HepG2 (cell line): ENCODE results near the gene ANKS3. TPM values are rescaled to one million over a fixed set of nuclear protein-coding genes. Genes with fewer than 3 reads are reported as not detected.

ENCODE experiments used
- ATF4 ChIP-seq, 2 experiments: fragments of 450-650 bp in 1 of 2; sonication (generic) in 1 of 2; formaldehyde crosslinking; IDR thresholded peaks; 2 replicates each; pipeline versions ENCODE4 v1.5.0 to v1.8.0; 2020 to 2022; ENCODE audit warnings: mild to moderate bottlenecking in 1 of 2, missing genetic modification reagents in 1 of 2
- CHD4 ChIP-seq: fragments of 200-600 bp; sonication (generic); IDR thresholded peaks from 2 replicates; pipeline ENCODE4 v1.7.0; 2017; ENCODE audit warnings: mild to moderate bottlenecking, low read length, borderline replicate concordance
- CREBL2 ChIP-seq: sonication (generic); formaldehyde crosslinking; IDR thresholded peaks from 2 replicates; pipeline ENCODE4 v1.8.1; 2023; ENCODE audit warnings: missing genetic modification reagents, mild to moderate bottlenecking, borderline replicate concordance
- KLF15 ChIP-seq: sonication (generic); formaldehyde crosslinking; IDR thresholded peaks from 2 replicates; pipeline ENCODE4 v1.8.1; 2023; ENCODE audit warnings: borderline replicate concordance, mild to moderate bottlenecking, inconsistent platforms, missing genetic modification reagents, mixed read lengths
- MED1 ChIP-seq: sonication (generic); formaldehyde crosslinking; IDR thresholded peaks from 2 replicates; pipeline ENCODE4 v1.4.0; 2020; ENCODE audit warnings: missing genetic modification reagents
- NR2C2 ChIP-seq: sonication (generic); formaldehyde crosslinking; IDR thresholded peaks from 2 replicates; pipeline ENCODE4 v1.4.0; 2020; ENCODE audit warnings: missing genetic modification reagents, mild to moderate bottlenecking, moderate library complexity, borderline replicate concordance
- RCOR2 ChIP-seq: IDR thresholded peaks from 2 replicates; pipeline ENCODE4 v1.6.1; 2016; ENCODE audit warnings: missing biosample characterization, missing genetic modification reagents
- SMAD9 ChIP-seq: sonication (generic); formaldehyde crosslinking; IDR thresholded peaks from 2 replicates; pipeline ENCODE4 v1.5.1; 2020; ENCODE audit warnings: mild to moderate bottlenecking, missing genetic modification reagents
- YY1 ChIP-seq: IDR thresholded peaks from 2 replicates; pipeline ENCODE4 v1.6.1; 2011; ENCODE audit warnings: low read length, low read depth, moderate library complexity, mild to moderate bottlenecking; ENCODE audit not compliant: insufficient read depth, insufficient replicate concordance
- ZFP36L1 ChIP-seq: sonication (generic); formaldehyde crosslinking; IDR thresholded peaks from 2 replicates; pipeline ENCODE4 v1.8.0; 2022; ENCODE audit warnings: mild to moderate bottlenecking, missing genetic modification reagents, moderate library complexity
- ZFP41 ChIP-seq: sonication (generic); formaldehyde crosslinking; IDR thresholded peaks from 2 replicates; pipeline ENCODE4 v1.4.0; 2020; ENCODE audit warnings: mild to moderate bottlenecking, missing genetic modification reagents, borderline replicate concordance
- ZNF180 ChIP-seq: sonication (generic); formaldehyde crosslinking; IDR thresholded peaks from 2 replicates; pipeline ENCODE4 v1.4.0; 2020; ENCODE audit warnings: low read depth, missing genetic modification reagents, borderline replicate concordance
- ZNF512B ChIP-seq: sonication (generic); formaldehyde crosslinking; IDR thresholded peaks from 2 replicates; pipeline ENCODE4 v1.5.1; 2020; ENCODE audit warnings: missing genetic modification reagents, mild to moderate bottlenecking, borderline replicate concordance
- polyA plus RNA-seq, 8 experiments: library from polyadenylated mRNA; depleted of rRNA in 3 of 8; stranded (reverse) in 7 of 8; unstranded in 1 of 8; fragments of >200 nt; fragmentation: Illumina TruSeq in 4 of 8; extraction: Trizol in 4 of 8; gene quantifications; 2 replicates each; pipeline versions ENCODE4 v1.2.1 to v1.2.3, GENCODE V29; 2011 to 2016; ENCODE audit warnings: low read depth in 4 of 8, missing spikeins in 1 of 8, mixed read lengths in 1 of 8; ENCODE audit not compliant: insufficient read depth in 1 of 8
- total RNA-seq, 5 experiments: library from RNA; depleted of rRNA; stranded (reverse); fragments of >200 nt; fragmentation: Illumina TruSeq; extraction: Trizol; gene quantifications; 2 replicates each; pipeline ENCODE4 v1.2.3, GENCODE V29; 2016; ENCODE audit warnings: low read depth in 1 of 5
- TF ChIP-seq, protein P1 (sequence below): sonication (generic); formaldehyde crosslinking; IDR thresholded peaks from 2 replicates; pipeline ENCODE4 v1.5.1; 2020; ENCODE audit warnings: missing genetic modification reagents, mild to moderate bottlenecking, borderline replicate concordance
- TF ChIP-seq, protein P2 (sequence below): sonication (generic); formaldehyde crosslinking; IDR thresholded peaks from 2 replicates; pipeline ENCODE4 v1.4.0; 2020; ENCODE audit warnings: missing genetic modification reagents, mild to moderate bottlenecking, borderline replicate concordance
- TF ChIP-seq, protein P3 (sequence below): sonication (generic); formaldehyde crosslinking; IDR thresholded peaks from 2 replicates; pipeline ENCODE4 v1.4.0; 2020; ENCODE audit warnings: mild to moderate bottlenecking, missing genetic modification reagents
- TF ChIP-seq, protein P4 (sequence below): sonication (generic); formaldehyde crosslinking; IDR thresholded peaks from 2 replicates; pipeline ENCODE4 v1.5.0; 2020; ENCODE audit warnings: missing genetic modification reagents

Gene ANKS3
- total and polyA plus RNA-seq, 2 of the 13 experiments (the other 11 are each of a cell fraction or from before 2014, with no cell fraction given), result 11.4 to 15.9 TPM

DNA sequence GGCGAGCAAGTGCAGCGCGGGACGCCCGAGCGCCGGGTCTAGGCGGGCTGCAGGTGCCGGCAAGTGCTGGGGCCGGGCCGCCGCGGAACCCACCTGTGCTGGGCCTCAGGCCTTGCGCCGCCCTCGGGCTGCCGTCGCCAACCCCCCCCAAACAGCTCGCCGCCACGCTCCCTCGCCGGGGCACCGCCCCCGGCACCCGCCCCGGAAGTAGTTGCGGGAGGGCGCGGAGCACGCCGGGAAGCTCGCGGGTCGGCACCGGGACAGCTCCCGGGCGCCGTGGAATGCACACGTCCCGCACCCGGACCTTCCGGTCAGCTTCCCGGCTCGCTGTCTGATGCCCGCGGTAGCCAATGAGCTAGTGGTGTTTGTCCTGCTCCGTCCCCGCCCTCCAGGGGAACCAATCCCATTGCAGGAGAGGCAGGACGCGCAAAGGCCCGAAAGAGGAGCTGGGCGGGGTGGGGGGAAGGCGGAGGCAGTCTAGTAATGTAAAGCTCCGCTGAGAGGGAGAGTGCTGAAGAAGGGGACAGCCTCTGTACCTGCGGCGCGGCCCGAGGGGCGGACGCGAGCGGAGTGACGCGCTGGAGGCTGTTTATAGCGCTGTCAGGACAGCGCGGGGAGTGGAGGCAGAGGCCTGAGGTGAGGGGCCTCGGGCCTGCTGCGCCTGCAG lies at the start of gene ANKS3, which contains the start of gene DNAAF8 (continued):
- no peak for TF ChIP-seq RCOR2 (CRISPR knock-in tag)
- TF ChIP-seq, protein P1, sequence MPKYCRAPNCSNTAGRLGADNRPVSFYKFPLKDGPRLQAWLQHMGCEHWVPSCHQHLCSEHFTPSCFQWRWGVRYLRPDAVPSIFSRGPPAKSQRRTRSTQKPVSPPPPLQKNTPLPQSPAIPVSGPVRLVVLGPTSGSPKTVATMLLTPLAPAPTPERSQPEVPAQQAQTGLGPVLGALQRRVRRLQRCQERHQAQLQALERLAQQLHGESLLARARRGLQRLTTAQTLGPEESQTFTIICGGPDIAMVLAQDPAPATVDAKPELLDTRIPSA, result no peak
- no peak for TF ChIP-seq ZNF512B (CRISPR knock-in tag)
- TF ChIP-seq MED1, result peak; percentile 75
- no peak for TF ChIP-seq ZFP41 (CRISPR knock-in tag)
- TF ChIP-seq, protein P2, sequence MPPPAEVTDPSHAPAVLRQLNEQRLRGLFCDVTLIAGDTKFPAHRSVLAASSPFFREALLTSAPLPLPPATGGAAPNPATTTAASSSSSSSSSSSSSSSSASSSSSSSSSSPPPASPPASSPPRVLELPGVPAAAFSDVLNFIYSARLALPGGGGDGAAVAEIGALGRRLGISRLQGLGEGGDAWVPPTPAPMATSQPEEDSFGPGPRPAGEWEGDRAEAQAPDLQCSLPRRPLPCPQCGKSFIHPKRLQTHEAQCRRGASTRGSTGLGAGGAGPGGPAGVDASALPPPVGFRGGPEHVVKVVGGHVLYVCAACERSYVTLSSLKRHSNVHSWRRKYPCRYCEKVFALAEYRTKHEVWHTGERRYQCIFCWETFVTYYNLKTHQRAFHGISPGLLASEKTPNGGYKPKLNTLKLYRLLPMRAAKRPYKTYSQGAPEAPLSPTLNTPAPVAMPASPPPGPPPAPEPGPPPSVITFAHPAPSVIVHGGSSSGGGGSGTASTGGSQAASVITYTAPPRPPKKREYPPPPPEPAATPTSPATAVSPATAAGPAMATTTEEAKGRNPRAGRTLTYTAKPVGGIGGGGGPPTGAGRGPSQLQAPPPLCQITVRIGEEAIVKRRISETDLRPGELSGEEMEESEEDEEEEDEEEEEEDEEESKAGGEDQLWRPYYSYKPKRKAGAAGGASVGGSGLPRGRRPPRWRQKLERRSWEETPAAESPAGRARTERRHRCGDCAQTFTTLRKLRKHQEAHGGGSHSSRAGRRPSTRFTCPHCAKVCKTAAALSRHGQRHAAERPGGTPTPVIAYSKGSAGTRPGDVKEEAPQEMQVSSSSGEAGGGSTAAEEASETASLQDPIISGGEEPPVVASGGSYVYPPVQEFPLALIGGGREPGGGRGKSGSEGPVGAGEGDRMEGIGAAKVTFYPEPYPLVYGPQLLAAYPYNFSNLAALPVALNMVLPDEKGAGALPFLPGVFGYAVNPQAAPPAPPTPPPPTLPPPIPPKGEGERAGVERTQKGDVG (CRISPR knock-in tag), result no peak; the same call in 1 of the 2 replicates
- peak in 1 of 2 experiments; percentile 52; a peak in 2 of 4 replicates for TF ChIP-seq ATF4 (CRISPR knock-in tag; IDR thresholded peaks at IDR 0.05)
- peak; percentile 100 for TF ChIP-seq NR2C2 (CRISPR knock-in tag)
- peak; percentile 81 for TF ChIP-seq YY1
- no peak for TF ChIP-seq SMAD9
- TF ChIP-seq, protein P3, sequence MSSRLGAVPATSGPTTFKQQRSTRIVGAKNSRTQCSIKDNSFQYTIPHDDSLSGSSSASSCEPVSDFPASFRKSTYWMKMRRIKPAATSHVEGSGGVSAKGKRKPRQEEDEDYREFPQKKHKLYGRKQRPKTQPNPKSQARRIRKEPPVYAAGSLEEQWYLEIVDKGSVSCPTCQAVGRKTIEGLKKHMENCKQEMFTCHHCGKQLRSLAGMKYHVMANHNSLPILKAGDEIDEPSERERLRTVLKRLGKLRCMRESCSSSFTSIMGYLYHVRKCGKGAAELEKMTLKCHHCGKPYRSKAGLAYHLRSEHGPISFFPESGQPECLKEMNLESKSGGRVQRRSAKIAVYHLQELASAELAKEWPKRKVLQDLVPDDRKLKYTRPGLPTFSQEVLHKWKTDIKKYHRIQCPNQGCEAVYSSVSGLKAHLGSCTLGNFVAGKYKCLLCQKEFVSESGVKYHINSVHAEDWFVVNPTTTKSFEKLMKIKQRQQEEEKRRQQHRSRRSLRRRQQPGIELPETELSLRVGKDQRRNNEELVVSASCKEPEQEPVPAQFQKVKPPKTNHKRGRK (CRISPR knock-in tag), result no peak
- no peak for TF ChIP-seq KLF15 (CRISPR knock-in tag)
- TF ChIP-seq CREBL2 (CRISPR knock-in tag), result no peak
- TF ChIP-seq ZFP36L1 (CRISPR knock-in tag), result peak; percentile 72; the same call in 1 of the 2 replicates
- TF ChIP-seq, protein P4, sequence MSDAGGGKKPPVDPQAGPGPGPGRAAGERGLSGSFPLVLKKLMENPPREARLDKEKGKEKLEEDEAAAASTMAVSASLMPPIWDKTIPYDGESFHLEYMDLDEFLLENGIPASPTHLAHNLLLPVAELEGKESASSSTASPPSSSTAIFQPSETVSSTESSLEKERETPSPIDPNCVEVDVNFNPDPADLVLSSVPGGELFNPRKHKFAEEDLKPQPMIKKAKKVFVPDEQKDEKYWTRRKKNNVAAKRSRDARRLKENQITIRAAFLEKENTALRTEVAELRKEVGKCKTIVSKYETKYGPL (CRISPR knock-in tag), result no peak
- 0 out of 2 replicates have a peak, but pooled peaks have one; percentile 41 for TF ChIP-seq ZNF180
- no peak for TF ChIP-seq CHD4
